Measurements from ENCODE around the gene THSD4.

The THSD4 gene

DNA sequence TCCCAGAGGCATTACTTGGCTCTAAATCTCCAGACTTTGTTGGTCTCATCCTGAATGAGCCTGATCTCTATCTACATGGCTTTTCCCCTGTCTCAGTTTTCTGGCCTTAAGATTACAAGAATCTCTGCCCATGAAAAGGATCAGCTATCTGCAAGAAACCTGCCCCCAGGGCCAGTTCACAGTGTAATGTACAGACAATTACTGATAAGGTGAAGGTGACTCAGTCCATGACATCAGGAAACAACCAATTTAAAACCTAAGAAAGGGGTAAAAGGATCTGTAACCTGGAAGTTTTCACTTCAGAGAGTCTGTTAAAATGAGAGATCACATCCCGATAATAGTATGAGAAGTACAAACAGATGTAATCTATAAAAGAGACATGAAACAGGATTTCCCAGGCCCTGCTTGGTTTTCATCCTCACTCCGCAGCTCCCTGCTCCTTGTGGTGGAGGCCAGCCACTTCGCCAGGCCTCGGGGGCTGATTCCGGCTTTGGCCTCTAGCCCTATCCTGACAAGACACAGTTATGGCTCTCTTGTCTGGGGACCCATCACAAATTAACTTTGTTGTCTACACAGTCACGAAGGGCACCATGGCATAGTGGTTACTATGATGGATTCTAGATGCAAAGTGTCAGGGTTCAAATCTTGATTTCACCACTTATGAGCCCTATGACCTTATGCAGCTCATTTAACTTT, 136.9 kb downstream of the THSD4 start:
- Histone ChIP-seq H3K9ac (ENCODE audit: low read depth, low read length, poor library complexity, severe bottlenecking) (no peak overlapping the region), H3F3A (ENCODE audit: low read depth) (no peaks in the 10 kb centered on the region), H3K4me2 (ENCODE audit: low read depth, low read length, poor library complexity, severe bottlenecking) (no peak overlapping the region), H3K36me3 (ENCODE audit: insufficient read depth, low read length) (no peaks in the 10 kb centered on the region), H3K27me3 (ENCODE audit: insufficient read depth, low read length, poor library complexity, severe bottlenecking) (no peaks in the 10 kb centered on the region), H4K20me1 (ENCODE audit: insufficient read depth, low read length, poor library complexity, severe bottlenecking) (no peaks in the 10 kb centered on the region), H2AFZ (ENCODE audit: low read length) (no peak overlapping the region), H3K4me1 (ENCODE audit: insufficient read depth, low read length, poor library complexity, severe bottlenecking) (no peaks in the 10 kb centered on the region), H3K9me3 (ENCODE audit: insufficient read depth, low read depth, low read length) (no peaks in the 10 kb centered on the region), H3K4me3 (ENCODE audit: low read length, poor library complexity, severe bottlenecking) (no peak overlapping the region), H3K9me2 (replicated peaks; ENCODE audit: low read depth, low read length) (no peaks in the 10 kb centered on the region), H3K79me2 (ENCODE audit: insufficient read depth, low read length) (no peaks in the 10 kb centered on the region)
- no peak for TF ChIP-seq EZH2phosphoT487 (IDR thresholded peaks at IDR 0.05; ENCODE audit: borderline replicate concordance)
- TF ChIP-seq, protein P1, sequence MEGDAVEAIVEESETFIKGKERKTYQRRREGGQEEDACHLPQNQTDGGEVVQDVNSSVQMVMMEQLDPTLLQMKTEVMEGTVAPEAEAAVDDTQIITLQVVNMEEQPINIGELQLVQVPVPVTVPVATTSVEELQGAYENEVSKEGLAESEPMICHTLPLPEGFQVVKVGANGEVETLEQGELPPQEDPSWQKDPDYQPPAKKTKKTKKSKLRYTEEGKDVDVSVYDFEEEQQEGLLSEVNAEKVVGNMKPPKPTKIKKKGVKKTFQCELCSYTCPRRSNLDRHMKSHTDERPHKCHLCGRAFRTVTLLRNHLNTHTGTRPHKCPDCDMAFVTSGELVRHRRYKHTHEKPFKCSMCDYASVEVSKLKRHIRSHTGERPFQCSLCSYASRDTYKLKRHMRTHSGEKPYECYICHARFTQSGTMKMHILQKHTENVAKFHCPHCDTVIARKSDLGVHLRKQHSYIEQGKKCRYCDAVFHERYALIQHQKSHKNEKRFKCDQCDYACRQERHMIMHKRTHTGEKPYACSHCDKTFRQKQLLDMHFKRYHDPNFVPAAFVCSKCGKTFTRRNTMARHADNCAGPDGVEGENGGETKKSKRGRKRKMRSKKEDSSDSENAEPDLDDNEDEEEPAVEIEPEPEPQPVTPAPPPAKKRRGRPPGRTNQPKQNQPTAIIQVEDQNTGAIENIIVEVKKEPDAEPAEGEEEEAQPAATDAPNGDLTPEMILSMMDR (conservative IDR thresholded peaks at IDR 0.05; ENCODE audit: low read length): no peak

DNA sequence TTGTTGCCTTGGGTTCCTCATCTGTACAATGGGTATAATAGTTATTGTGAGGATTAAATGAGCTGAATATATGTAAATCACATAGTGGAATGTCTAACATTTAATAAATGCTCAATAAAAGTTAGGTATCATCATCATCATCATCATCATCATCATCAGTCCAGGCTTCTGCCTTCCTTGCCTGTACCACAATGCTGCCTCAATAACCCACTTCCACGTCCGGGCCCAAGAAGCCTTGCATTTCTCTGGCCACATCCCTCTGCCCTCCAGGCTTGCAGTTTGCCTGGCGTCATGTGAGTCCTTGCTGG, 137.4 kb downstream of the THSD4 start:
- Histone ChIP-seq H3F3A (ENCODE audit: low read depth) (no peaks in the 10 kb centered on the region), H3K9ac (ENCODE audit: low read depth, low read length, poor library complexity, severe bottlenecking) (no peak overlapping the region), H4K20me1 (ENCODE audit: insufficient read depth, low read length, poor library complexity, severe bottlenecking) (no peaks in the 10 kb centered on the region), H3K79me2 (ENCODE audit: insufficient read depth, low read length) (no peaks in the 10 kb centered on the region), H3K9me2 (replicated peaks; ENCODE audit: low read depth, low read length) (no peaks in the 10 kb centered on the region), H3K27me3 (ENCODE audit: insufficient read depth, low read length, poor library complexity, severe bottlenecking) (no peaks in the 10 kb centered on the region), H3K4me3 (ENCODE audit: low read length, poor library complexity, severe bottlenecking) (no peak overlapping the region), H2AFZ (ENCODE audit: low read length) (no peak overlapping the region), H3K4me2 (ENCODE audit: low read depth, low read length, poor library complexity, severe bottlenecking) (no peak overlapping the region), H3K9me3 (ENCODE audit: insufficient read depth, low read depth, low read length) (no peaks in the 10 kb centered on the region), H3K4me1 (ENCODE audit: insufficient read depth, low read length, poor library complexity, severe bottlenecking) (no peaks in the 10 kb centered on the region), H3K36me3 (ENCODE audit: insufficient read depth, low read length) (no peaks in the 10 kb centered on the region)
- TF ChIP-seq, protein P1 (conservative IDR thresholded peaks at IDR 0.05; ENCODE audit: low read length): no peak
- TF ChIP-seq EZH2phosphoT487 (IDR thresholded peaks at IDR 0.05; ENCODE audit: borderline replicate concordance): no peak

DNA sequence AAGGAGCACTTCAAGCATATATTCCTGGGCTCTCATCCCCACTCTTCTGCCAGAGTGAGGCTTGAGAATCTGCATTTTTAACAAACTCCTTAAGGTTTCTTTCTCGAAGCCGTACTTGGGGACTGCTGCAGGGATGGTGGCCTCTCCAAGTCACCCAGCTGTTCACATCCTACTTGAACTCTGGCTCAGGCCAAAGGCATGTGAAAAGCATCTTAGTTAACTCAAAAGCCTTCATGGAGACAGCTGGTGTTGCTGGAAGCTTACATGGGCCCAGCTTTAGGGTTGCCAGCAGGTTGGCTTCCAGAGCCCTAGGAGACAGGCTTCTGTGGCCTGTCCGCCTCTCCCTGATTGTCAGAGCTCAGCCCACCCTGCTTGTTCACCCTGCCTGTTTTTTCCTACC, 139.2 kb downstream of the THSD4 start:
- Histone ChIP-seq H3K27me3 (ENCODE audit: insufficient read depth, low read length, poor library complexity, severe bottlenecking) (no peaks in the 10 kb centered on the region), H3K4me1 (ENCODE audit: insufficient read depth, low read length, poor library complexity, severe bottlenecking) (no peaks in the 10 kb centered on the region), H2AFZ (ENCODE audit: low read length) (no peak overlapping the region), H3K36me3 (ENCODE audit: insufficient read depth, low read length) (no peaks in the 10 kb centered on the region), H3K4me2 (ENCODE audit: low read depth, low read length, poor library complexity, severe bottlenecking) (no peak overlapping the region), H3K9ac (ENCODE audit: low read depth, low read length, poor library complexity, severe bottlenecking) (no peak overlapping the region), H3F3A (ENCODE audit: low read depth) (no peaks in the 10 kb centered on the region), H3K9me3 (ENCODE audit: insufficient read depth, low read depth, low read length) (no peaks in the 10 kb centered on the region), H3K4me3 (ENCODE audit: low read length, poor library complexity, severe bottlenecking) (no peak overlapping the region), H3K9me2 (replicated peaks; ENCODE audit: low read depth, low read length) (no peaks in the 10 kb centered on the region), H4K20me1 (ENCODE audit: insufficient read depth, low read length, poor library complexity, severe bottlenecking) (no peaks in the 10 kb centered on the region), H3K79me2 (ENCODE audit: insufficient read depth, low read length) (no peaks in the 10 kb centered on the region)
- TF ChIP-seq, protein P1 (conservative IDR thresholded peaks at IDR 0.05; ENCODE audit: low read length): no peak
- no peak for TF ChIP-seq EZH2phosphoT487 (IDR thresholded peaks at IDR 0.05; ENCODE audit: borderline replicate concordance)

Data from Loucy (cell line).